ENCODE measurements around the gene DHCR7.

DHCR7 gene

GRCh38 chr11:71477641-71478527 lies 29.7 kb upstream of the DHCR7 start:
- no peak for DNase-seq

- no peak for DNase-seq
Measured at GRCh38 chr11:71476926-71477640, 28.9 kb upstream of the DHCR7 start.

- DNase-seq = no peak
Measured at GRCh38 chr11:71476031-71476430, 27.8 kb upstream of the DHCR7 start.

- no peak for DNase-seq
Measured at GRCh38 chr11:71474771-71475483, 26.7 kb upstream of the DHCR7 start.

GRCh38 chr11:71474141-71474770 lies 26.1 kb upstream of the DHCR7 start:
- DNase-seq = no peak

GRCh38 chr11:71473793-71474080 lies 25.5 kb upstream of the DHCR7 start:
- no peak for DNase-seq

GRCh38 chr11:71472941-71473792 lies 25.0 kb upstream of the DHCR7 start:
- no peak for DNase-seq

GRCh38 chr11:71472357-71472885 lies 24.2 kb upstream of the DHCR7 start:
- DNase-seq = no peak

- no peak for DNase-seq
Measured at GRCh38 chr11:71470946-71471345, 22.8 kb upstream of the DHCR7 start.

GRCh38 chr11:71467164-71467563 lies 19.0 kb upstream of the DHCR7 start:
- no peak for DNase-seq

GRCh38 chr11:71466358-71466757 lies 18.2 kb upstream of the DHCR7 start:
- no peak for DNase-seq

- no peak for DNase-seq
Measured at GRCh38 chr11:71465054-71465453, 16.9 kb upstream of the DHCR7 start.

- DNase-seq = no peak
Measured at GRCh38 chr11:71463331-71464211, 15.4 kb upstream of the DHCR7 start.

- no peak for DNase-seq
Measured at GRCh38 chr11:71462726-71463125, 14.5 kb upstream of the DHCR7 start.

- DNase-seq = no peak
Measured at GRCh38 chr11:71461696-71462095, 13.5 kb upstream of the DHCR7 start.

GRCh38 chr11:71459767-71460320 lies 11.7 kb upstream of the DHCR7 start:
- DNase-seq = no peak

GRCh38 chr11:71459076-71459766 lies 11.0 kb upstream of the DHCR7 start:
- no peak for DNase-seq

GRCh38 chr11:71458146-71459070 lies 10.2 kb upstream of the DHCR7 start:
- no peak for DNase-seq

GRCh38 chr11:71456831-71457230 lies 8.6 kb upstream of the DHCR7 start:
- DNase-seq = no peak

Measured in inflammatory macrophage treated with lipopolysaccharide for 4 hours (primary cell).